GM18508 (cell line): ENCODE results near the gene MARF1.
"Not testable (repeated sequence)": the region's sequence is repeated elsewhere in the genome, so short reads cannot be mapped to it uniquely, and the experiment has no call there.

ENCODE experiments used
- ATAC-seq: cut with Tn5 transposase; IDR thresholded peaks from one replicate; pipeline ENCODE4 v1.9.1; 2021; ENCODE audit warnings: moderate number of reproducible peaks; ENCODE audit not compliant: insufficient read depth, unreplicated experiment

MARF1 gene

DNA sequence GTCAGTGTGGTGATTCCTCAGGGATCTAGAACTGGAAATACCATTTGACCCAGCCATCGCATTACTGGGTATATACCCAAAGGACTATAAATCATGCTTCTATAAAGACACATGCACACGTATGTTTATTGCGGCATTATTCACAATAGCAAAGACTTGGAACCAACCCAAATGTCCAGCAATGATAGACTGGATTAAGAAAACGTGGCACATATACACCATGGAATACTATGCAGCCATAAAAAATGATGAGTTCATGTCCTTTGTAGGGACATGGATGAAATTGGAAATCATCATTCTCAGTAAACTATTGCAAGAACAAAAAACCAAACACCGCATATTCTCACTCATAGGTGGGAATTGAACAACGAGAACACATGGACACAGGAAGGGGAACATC lies 12.6 kb upstream of the MARF1 start:
- not testable (repeated sequence) for ATAC-seq

GRCh38 chr16:15654591-15654990 lies 11.6 kb upstream of the MARF1 start:
- no peak for ATAC-seq

GRCh38 chr16:15653227-15653626 lies 10.3 kb upstream of the MARF1 start:
- ATAC-seq: no peak

- ATAC-seq: no peak
These were observed 9.5 kb upstream of the MARF1 start for GRCh38 chr16:15652293-15653001.

DNA sequence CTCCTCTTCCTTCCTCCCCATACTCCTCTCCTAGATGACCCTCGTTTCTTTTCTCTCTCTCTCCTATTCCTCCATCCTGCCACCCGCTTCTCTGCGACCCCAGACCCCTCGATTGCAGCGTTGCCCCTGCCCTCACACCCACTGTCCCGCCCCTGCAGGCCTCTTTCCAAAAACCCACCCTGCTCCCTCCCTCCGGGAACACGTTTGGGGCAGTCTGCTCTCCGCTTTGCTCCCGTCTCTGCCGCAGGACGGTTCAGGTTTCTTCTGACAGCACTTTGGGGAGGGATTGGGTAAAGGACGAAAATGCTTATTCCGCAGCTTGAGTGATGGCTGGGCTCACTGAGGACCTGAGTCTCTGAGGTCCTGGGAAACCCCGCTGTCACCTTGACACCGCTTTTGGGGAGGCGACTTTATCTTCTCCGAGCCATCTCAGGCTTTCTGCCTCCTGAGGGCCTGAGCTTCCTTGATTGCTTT lies 7.8 kb upstream of the MARF1 start:
- ATAC-seq: no peak

GRCh38 chr16:15650019-15650697 lies 7.2 kb upstream of the MARF1 start, which contains the start of gene NDE1:
NDE1 (plus strand) TSS chr16:15650245; CDS start chr16:15664779, 14,534 bp downstream.
- no peak for ATAC-seq

- no peak for ATAC-seq
These were observed 6.7 kb upstream of the MARF1 start for GRCh38 chr16:15649727-15650018.

DNA sequence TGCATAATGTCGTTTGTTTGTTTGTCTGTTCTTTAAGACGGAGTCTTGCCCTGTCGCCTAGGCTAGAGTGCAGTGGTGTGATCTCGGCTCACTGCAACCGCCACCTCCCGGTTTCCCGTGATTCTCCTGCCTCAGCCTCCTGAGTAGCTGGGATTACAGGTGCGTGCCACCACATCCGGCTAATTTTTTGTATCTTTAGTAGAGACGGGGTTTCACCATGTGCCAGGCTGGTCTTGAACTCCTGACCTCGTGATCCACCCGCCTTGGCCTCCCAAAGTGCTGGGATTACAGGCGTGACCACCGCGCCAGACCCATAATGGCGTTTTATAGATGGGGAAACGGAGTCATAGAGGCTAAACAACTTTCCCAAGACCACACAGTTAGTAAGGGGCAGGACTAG lies 6.4 kb upstream of the MARF1 start:
- ATAC-seq: not testable (repeated sequence)

- ATAC-seq: no peak
These were observed 5.3 kb upstream of the MARF1 start for GRCh38 chr16:15648135-15648730.

- no peak for ATAC-seq
These were observed 4.5 kb upstream of the MARF1 start for GRCh38 chr16:15647294-15648014.

DNA sequence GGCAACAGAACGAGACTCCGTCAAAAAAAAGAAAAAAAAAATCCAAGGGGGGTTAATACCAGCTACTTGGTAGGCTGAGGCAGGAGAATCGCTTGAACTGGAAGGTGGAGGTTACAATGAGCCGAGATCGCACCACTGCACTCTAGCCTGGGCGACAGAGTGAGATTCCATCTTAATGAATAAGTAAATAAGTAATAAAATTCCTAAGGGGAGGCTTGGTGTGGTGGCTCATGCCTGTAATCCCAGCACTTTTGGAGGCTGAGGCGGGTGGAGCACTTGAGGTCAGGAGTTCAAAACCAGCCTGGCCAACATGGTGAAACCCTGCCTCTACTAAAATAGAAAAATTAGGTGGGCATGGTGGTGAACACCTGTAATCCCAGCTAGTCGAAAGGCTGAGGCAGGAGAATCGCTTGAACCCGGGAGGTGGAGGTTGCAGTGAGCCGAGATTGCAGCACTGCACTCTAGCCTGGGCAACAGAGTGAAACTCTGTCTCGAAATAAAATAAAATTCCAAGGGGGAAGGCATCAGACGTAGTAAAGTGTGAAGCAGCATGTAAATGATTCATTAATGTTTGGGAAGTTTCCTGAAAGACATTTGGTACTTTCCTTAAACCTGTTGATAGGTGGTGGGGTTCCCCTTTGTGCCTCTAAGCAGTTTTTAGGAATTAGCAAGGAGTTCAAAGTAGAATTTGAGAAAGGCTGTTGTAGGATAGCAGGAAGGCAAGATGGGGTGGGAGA lies 3.8 kb upstream of the MARF1 start:
- not testable (repeated sequence) for ATAC-seq

DNA sequence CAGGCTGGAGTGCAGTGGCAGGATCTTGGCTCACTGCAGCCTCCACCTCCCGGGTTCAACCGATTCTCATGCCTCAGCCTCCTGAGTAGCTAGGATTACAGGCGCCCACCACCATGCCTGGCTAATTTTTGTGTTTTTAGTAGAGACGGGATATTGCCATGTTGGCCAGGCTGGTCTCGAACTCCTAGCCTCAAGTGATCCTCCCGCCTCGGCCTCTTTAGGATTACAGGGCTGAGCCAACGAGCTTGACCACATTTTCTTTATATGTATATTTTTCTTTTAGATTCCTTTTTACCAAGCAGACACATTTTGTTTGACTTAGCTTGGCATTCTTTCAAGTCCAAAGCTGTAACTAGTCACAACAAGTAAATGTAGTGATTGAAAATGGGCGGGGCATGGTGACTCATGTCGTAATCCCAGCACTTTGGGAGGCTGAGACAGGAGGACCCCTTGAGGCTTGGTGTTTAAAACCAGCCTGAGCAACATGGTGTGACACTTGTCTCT lies 2.1 kb upstream of the MARF1 start:
- not testable (repeated sequence) for ATAC-seq

GRCh38 chr16:15644267-15644961 lies 1.5 kb upstream of the MARF1 start:
- no peak for ATAC-seq

DNA sequence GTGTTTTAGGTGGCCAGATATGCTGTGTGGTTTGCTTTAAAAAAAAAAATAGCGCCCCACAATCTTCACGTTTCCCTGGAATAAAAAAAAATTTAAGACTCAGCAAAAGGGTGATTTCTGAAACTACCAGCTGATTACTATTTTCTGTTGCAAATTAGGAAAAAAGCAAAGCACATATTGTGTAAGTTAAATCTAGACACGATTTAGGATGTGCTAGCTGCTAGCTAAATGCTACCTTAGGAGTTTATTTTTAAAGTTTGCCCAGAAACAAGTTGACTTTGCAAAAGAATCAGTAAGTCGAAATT lies 944 bp upstream of the MARF1 start:
- no peak for ATAC-seq

- no peak for ATAC-seq
These were observed 352 bp downstream of the MARF1 start for GRCh38 chr16:15642557-15643047.

- ATAC-seq: no peak
These were observed 999 bp downstream of the MARF1 start for GRCh38 chr16:15641753-15642556.

DNA sequence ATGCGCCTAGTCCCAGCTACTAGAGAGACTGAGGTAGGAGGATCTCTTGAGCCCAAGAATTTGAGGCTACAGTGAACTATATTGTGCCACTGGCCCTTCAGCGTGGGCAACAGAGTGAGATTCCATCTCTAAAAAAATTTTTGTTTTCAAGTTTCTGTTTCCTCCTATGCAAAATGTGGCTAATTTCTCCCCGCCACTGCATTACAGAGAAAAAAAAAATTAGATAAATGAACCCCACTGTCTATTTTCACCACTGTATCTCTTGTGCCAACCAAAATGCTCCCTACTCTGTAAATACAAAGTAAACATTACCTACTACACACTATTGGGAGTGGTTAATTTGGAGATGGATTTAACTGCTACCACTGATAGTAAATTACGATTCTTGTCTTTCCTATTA lies 2.0 kb downstream of the MARF1 start:
- ATAC-seq: no peak

- no peak for ATAC-seq
These were observed 3.8 kb downstream of the MARF1 start for GRCh38 chr16:15639061-15639568.
